ENCODE measurements around the gene PHF13. TPM values are rescaled to one million over a fixed set of nuclear protein-coding genes. Genes with fewer than 3 reads are reported as not detected.
A peak's percentile ranks its signal among the peaks of the same experiment; 100 is the strongest.

PHF13 gene
- total RNA-seq, 6 donors from 2014 or later, result 8.4 to 23.0 (median 9.8) TPM

DNA sequence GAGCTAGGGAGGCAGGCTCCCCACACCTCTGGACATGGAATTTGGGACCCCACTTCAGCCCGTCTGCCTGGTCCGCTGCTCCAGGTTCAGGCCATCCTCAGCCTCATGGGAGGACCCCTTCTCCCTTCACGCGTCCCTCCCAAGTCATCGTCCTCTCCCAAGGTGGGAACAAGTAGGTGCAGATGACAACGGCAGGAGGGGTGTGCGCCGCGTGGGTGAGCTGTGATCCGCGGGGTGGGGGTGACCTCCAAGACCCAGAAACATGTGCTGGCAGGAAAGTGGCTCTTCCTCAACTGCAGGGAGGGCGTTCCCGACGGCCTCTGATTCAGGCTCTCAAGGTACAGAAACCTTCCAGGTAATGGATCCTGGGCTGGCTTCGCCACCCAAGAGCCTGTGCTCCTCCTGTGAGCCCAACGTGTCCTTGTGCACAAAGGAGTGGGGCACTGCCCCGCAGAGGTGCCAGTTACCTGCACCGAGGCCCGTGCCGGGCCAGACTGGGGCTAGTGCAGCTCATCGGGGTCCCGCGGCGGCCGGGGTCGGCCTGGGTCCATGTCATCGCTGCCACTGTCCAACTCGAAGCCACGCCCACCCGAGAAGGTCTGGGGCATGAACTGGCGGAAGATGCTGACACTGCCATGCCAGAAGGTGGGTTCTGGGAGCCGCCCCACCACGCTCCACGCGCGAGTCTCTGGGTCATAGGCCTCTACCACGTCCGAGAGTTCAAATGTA lies 20.5 kb upstream of the PHF13 start:
- H3K9me3 ChIP-seq, result no peaks in the 10 kb centered on the region
- 89 to 93% methylated on average over 20 to 38 of the region's 38 CpGs for WGBS, 2 donors
- no peak overlapping the region for H3K27ac ChIP-seq
- ATAC-seq (ENCODE audit: low FRiP score in 2 of 2) (no peak), DNase-seq (peak in 1 of 2 donors; percentile 75)
- no peak overlapping the region for H3K4me3 ChIP-seq
- H3K4me1 ChIP-seq, result peaks cover 16 to 51% (median 27%) of the 10 kb centered on the region in 4 donors
- H3K36me3 ChIP-seq, result peaks cover 28 to 100% (median 89%) of the 10 kb centered on the region in 4 donors
- no peaks in the 10 kb centered on the region for H3K27me3 ChIP-seq
- TF ChIP-seq POLR2A (IDR thresholded peaks at IDR 0.05) (no peak), EP300 (IDR thresholded peaks at IDR 0.05) (no peak), POLR2AphosphoS5 (IDR thresholded peaks at IDR 0.05) (no peak)
- TF ChIP-seq, protein P1, sequence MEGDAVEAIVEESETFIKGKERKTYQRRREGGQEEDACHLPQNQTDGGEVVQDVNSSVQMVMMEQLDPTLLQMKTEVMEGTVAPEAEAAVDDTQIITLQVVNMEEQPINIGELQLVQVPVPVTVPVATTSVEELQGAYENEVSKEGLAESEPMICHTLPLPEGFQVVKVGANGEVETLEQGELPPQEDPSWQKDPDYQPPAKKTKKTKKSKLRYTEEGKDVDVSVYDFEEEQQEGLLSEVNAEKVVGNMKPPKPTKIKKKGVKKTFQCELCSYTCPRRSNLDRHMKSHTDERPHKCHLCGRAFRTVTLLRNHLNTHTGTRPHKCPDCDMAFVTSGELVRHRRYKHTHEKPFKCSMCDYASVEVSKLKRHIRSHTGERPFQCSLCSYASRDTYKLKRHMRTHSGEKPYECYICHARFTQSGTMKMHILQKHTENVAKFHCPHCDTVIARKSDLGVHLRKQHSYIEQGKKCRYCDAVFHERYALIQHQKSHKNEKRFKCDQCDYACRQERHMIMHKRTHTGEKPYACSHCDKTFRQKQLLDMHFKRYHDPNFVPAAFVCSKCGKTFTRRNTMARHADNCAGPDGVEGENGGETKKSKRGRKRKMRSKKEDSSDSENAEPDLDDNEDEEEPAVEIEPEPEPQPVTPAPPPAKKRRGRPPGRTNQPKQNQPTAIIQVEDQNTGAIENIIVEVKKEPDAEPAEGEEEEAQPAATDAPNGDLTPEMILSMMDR (IDR thresholded peaks at IDR 0.05), result no peak

DNA sequence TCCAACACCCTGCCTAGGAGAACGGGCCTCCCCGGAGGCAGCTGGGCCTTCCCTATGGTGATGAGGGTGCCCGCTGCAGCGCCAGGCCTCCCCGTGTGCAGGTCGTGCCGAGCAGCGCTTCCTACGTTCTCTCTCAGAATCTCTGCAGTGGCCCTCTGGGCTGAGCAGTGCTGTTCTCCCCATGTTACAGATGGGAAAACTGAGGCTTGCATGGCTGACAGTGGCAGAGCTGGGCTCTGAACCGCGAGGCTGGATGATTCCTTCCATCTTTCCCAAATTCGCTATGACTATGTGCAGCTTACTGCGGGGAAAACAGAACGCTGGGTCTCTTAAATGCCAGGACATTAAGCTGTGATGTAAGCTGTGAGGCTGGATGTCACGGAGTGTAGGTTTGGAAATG lies 19.7 kb upstream of the PHF13 start:
- WGBS, 2 donors, result 96 to 98% methylated on average over 11 to 15 of the region's 15 CpGs
- H3K36me3 ChIP-seq, result peaks cover 33 to 100% (median 85%) of the 10 kb centered on the region in 4 donors
- no peak for ATAC-seq (ENCODE audit: low FRiP score in 2 of 2)
- no peaks in the 10 kb centered on the region for H3K9me3 ChIP-seq
- no peaks in the 10 kb centered on the region for H3K27me3 ChIP-seq
- no peak overlapping the region for H3K4me3 ChIP-seq
- H3K4me1 ChIP-seq, result peaks cover 18 to 50% (median 25%) of the 10 kb centered on the region in 4 donors
- DNase-seq, result peak in 1 of 2 donors; percentile 41
- TF ChIP-seq, protein P1 (IDR thresholded peaks at IDR 0.05), result no peak
- no peak for TF ChIP-seq POLR2AphosphoS5 (IDR thresholded peaks at IDR 0.05)
- no peak for TF ChIP-seq EP300 (IDR thresholded peaks at IDR 0.05)
- no peak for TF ChIP-seq POLR2A (IDR thresholded peaks at IDR 0.05)
- H3K27ac ChIP-seq, result no peak overlapping the region

DNA sequence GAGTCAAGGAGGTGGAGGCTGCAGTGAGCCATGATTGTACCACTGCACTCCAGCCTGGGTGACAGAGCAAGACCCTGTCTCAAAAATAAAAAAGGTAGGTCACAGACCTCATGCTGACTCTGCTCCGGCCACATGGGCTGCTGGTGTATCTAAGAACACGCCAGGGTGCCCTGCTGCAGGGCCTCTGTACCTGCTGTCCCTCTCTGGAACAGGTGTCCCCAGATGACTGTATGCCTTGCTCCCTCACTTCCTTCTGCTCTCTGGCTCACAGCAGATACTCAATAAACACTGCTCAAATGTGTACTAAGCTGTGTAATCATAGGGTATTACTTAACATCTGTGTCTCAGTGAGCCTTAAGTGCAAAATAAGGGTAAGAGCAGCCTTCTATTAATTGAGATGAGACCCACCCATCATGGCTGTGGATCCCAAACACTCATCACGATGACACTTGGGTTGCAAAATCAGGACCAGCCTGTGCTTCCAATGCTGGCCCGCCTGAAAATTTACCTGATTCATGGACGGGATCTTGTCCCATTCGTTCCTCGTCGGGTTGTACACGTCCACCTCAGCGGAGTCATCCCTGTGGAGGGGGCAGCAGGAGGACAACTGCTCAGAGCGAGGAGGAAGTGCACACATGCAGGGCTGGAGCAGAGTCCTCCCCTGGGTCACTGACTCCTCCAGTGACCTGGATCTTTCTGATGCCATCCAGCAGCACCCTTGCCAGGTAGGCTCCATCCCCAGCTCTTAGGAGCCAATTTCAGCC lies 18.4 kb upstream of the PHF13 start:
- Histone ChIP-seq H3K4me3 (no peak overlapping the region), H3K4me1 (peaks cover 32 to 58% (median 36%) of the 10 kb centered on the region in 4 donors), H3K27ac (no peak overlapping the region), H3K27me3 (no peaks in the 10 kb centered on the region), H3K36me3 (peaks cover 33 to 91% (median 73%) of the 10 kb centered on the region in 4 donors), H3K9me3 (no peaks in the 10 kb centered on the region)
- DNase-seq (no peak), ATAC-seq (ENCODE audit: low FRiP score in 2 of 2) (no peak)
- WGBS, 2 donors, result 87 to 93% methylated on average over 4 to 11 of the region's 11 CpGs
- TF ChIP-seq EP300 (IDR thresholded peaks at IDR 0.05) (no peak), POLR2AphosphoS5 (IDR thresholded peaks at IDR 0.05) (no peak), POLR2A (IDR thresholded peaks at IDR 0.05) (no peak)
- TF ChIP-seq, protein P1 (IDR thresholded peaks at IDR 0.05), result no peak

DNA sequence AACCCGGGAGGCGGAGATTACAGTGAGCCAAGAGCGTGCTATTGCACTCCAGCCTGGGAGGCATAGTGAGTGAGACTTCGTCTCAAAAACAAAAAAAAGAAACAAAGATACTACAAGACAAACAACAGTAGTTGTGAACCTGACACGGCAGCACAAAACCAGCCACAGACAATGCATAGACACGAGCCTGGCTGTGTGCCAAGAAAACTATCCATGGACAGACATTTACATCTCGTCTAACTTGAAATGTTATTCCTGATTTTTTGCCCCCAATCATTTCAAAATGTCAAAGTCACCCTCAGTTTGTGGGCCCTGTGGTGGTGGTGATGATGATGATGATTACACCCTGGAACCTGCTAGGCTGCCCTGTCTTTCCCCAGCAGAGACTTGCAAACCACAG lies 17.2 kb upstream of the PHF13 start:
- H3K9me3 ChIP-seq, result no peaks in the 10 kb centered on the region
- H3K27ac ChIP-seq, result no peak overlapping the region
- no peaks in the 10 kb centered on the region for H3K27me3 ChIP-seq
- WGBS, 2 donors, result 71 to 72% methylated on average over 7 of the region's 7 CpGs
- H3K4me3 ChIP-seq, result no peak overlapping the region
- no peak for ATAC-seq (ENCODE audit: low FRiP score in 2 of 2)
- TF ChIP-seq EP300 (IDR thresholded peaks at IDR 0.05) (no peak), POLR2A (IDR thresholded peaks at IDR 0.05) (no peak), POLR2AphosphoS5 (IDR thresholded peaks at IDR 0.05) (no peak)
- TF ChIP-seq, protein P1 (IDR thresholded peaks at IDR 0.05), result no peak
- H3K4me1 ChIP-seq, result peaks cover 35 to 66% (median 41%) of the 10 kb centered on the region in 4 donors
- no peak for DNase-seq
- peaks cover 33 to 79% (median 68%) of the 10 kb centered on the region in 4 donors for H3K36me3 ChIP-seq
